ENCODE results near the gene STBD1. TPM values are rescaled to one million over a fixed set of nuclear protein-coding genes. Genes with fewer than 3 reads are reported as not detected.

Gene STBD1
- polyA plus RNA-seq, 1 donor from 2014 or later: not detected

DNA sequence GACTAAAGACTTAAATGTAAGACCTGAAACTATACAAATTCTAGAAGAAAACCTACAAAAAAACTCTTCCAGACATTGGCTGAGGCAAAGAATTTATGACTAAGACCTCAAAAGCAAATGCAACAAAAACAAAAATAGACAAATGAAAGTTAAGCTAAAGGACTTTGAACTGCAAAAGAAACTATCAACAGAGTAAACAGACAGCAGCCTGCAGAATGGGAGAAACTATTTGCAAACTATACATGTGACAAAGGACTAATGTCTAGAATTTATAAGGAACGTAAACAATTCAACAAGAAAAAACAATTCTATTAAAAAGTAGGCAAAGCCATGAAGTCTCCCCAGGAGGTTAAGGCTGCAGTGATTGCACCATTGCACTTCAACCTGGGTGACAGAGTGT lies 46.0 kb upstream of the STBD1 start:
- Histone ChIP-seq H3K9me3 (ENCODE audit: low read length) (no peaks in the 10 kb centered on the region), H3K4me2 (ENCODE audit: low read length) (no peak overlapping the region), H2AFZ (ENCODE audit: low read depth, low read length) (no peak overlapping the region), H3K36me3 (ENCODE audit: insufficient read depth, low read length) (no peaks in the 10 kb centered on the region), H4K20me1 (ENCODE audit: insufficient read depth) (no peaks in the 10 kb centered on the region), H3K79me2 (replicated peaks; ENCODE audit: insufficient read depth, low read length) (no peaks in the 10 kb centered on the region), H3K4me3 (ENCODE audit: low read length) (no peak overlapping the region), H3F3A (ENCODE audit: insufficient read depth, low read length, poor library complexity, severe bottlenecking) (no peaks in the 10 kb centered on the region), H3K9me2 (ENCODE audit: insufficient read depth, low read length) (no peaks in the 10 kb centered on the region), H3K27me3 (ENCODE audit: insufficient read depth, low read depth, low read length) (no peaks in the 10 kb centered on the region), H3K9ac (ENCODE audit: low read length) (no peak overlapping the region), H3K27ac (ENCODE audit: low read length) (no peak overlapping the region)
- no peak for TF ChIP-seq EP300 (conservative IDR thresholded peaks at IDR 0.05; ENCODE audit: poor library complexity, severe bottlenecking)
- TF ChIP-seq RAD21 (conservative IDR thresholded peaks at IDR 0.05): no peak
- TF ChIP-seq POLR2AphosphoS5 (IDR thresholded peaks at IDR 0.05): no peak
- TF ChIP-seq TAF1 (IDR thresholded peaks at IDR 0.05; ENCODE audit: low read depth): no peak
- TF ChIP-seq CTCF (IDR thresholded peaks at IDR 0.05; ENCODE audit: poor library complexity, severe bottlenecking): no peak
- no peak for TF ChIP-seq MXI1 (conservative IDR thresholded peaks at IDR 0.05; ENCODE audit: poor library complexity, severe bottlenecking)
- no peak for TF ChIP-seq EZH2 (IDR thresholded peaks at IDR 0.05; ENCODE audit: borderline replicate concordance, insufficient read depth, low read length, poor library complexity, severe bottlenecking)
- TF ChIP-seq, protein P1, sequence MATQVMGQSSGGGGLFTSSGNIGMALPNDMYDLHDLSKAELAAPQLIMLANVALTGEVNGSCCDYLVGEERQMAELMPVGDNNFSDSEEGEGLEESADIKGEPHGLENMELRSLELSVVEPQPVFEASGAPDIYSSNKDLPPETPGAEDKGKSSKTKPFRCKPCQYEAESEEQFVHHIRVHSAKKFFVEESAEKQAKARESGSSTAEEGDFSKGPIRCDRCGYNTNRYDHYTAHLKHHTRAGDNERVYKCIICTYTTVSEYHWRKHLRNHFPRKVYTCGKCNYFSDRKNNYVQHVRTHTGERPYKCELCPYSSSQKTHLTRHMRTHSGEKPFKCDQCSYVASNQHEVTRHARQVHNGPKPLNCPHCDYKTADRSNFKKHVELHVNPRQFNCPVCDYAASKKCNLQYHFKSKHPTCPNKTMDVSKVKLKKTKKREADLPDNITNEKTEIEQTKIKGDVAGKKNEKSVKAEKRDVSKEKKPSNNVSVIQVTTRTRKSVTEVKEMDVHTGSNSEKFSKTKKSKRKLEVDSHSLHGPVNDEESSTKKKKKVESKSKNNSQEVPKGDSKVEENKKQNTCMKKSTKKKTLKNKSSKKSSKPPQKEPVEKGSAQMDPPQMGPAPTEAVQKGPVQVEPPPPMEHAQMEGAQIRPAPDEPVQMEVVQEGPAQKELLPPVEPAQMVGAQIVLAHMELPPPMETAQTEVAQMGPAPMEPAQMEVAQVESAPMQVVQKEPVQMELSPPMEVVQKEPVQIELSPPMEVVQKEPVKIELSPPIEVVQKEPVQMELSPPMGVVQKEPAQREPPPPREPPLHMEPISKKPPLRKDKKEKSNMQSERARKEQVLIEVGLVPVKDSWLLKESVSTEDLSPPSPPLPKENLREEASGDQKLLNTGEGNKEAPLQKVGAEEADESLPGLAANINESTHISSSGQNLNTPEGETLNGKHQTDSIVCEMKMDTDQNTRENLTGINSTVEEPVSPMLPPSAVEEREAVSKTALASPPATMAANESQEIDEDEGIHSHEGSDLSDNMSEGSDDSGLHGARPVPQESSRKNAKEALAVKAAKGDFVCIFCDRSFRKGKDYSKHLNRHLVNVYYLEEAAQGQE (IDR thresholded peaks at IDR 0.05; ENCODE audit: borderline replicate concordance): no peak
- TF ChIP-seq SMC3 (conservative IDR thresholded peaks at IDR 0.05; ENCODE audit: poor library complexity): no peak

GRCh38 chr4:76265631-76266218 lies 40.8 kb upstream of the STBD1 start:
- Histone ChIP-seq H3K9me2 (ENCODE audit: insufficient read depth, low read length) (no peaks in the 10 kb centered on the region), H3K9me3 (ENCODE audit: low read length) (no peaks in the 10 kb centered on the region), H3K27me3 (ENCODE audit: insufficient read depth, low read depth, low read length) (no peaks in the 10 kb centered on the region), H2AFZ (ENCODE audit: low read depth, low read length) (no peak overlapping the region), H3K27ac (ENCODE audit: low read length) (no peak overlapping the region), H3K79me2 (replicated peaks; ENCODE audit: insufficient read depth, low read length) (no peaks in the 10 kb centered on the region), H3K4me2 (ENCODE audit: low read length) (no peak overlapping the region), H3K36me3 (ENCODE audit: insufficient read depth, low read length) (no peaks in the 10 kb centered on the region), H3K4me3 (ENCODE audit: low read length) (no peak overlapping the region), H3K9ac (ENCODE audit: low read length) (no peak overlapping the region), H4K20me1 (ENCODE audit: insufficient read depth) (no peaks in the 10 kb centered on the region), H3F3A (ENCODE audit: insufficient read depth, low read length, poor library complexity, severe bottlenecking) (no peaks in the 10 kb centered on the region)
- no peak for TF ChIP-seq MXI1 (conservative IDR thresholded peaks at IDR 0.05; ENCODE audit: poor library complexity, severe bottlenecking)
- TF ChIP-seq POLR2AphosphoS5 (IDR thresholded peaks at IDR 0.05): no peak
- TF ChIP-seq CTCF (IDR thresholded peaks at IDR 0.05; ENCODE audit: poor library complexity, severe bottlenecking): no peak
- no peak for TF ChIP-seq TAF1 (IDR thresholded peaks at IDR 0.05; ENCODE audit: low read depth)
- no peak for TF ChIP-seq EZH2 (IDR thresholded peaks at IDR 0.05; ENCODE audit: borderline replicate concordance, insufficient read depth, low read length, poor library complexity, severe bottlenecking)
